Lung (tissue), 12 donors: ENCODE data around the gene AUP1. TPM values are rescaled to one million over a fixed set of nuclear protein-coding genes. Genes with fewer than 3 reads are reported as not detected.

Experiments
- ATAC-seq: fragments of 200-7000 bp; cut with Tn5 transposase; one replicate; pipeline ENCODE4 v1.9.1; 2020; ENCODE audit warnings: moderate number of reproducible peaks; ENCODE audit not compliant: insufficient read depth, low FRiP score
- DNase-seq, 3 donors: peaks; one replicate each; pipeline ENCODE4 v3.0.0-alpha.2; 2013 to 2017
- H3K27ac ChIP-seq, 2 donors: one replicate each; pipeline ENCODE4 v1.5.1; 2013; ENCODE audit warnings: mild to moderate bottlenecking in 2 of 2, moderate library complexity in 2 of 2, control low read depth in 1 of 2, inconsistent platforms in 1 of 2, low read depth in 1 of 2, low read length in 1 of 2
- H3K27me3 ChIP-seq, 3 donors: one replicate each; pipeline ENCODE4 v1.5.1; 2013; ENCODE audit warnings: low read length in 2 of 3; ENCODE audit not compliant: control insufficient read depth in 3 of 3, insufficient read depth in 3 of 3
- H3K36me3 ChIP-seq, 4 donors: one replicate each; pipeline ENCODE4 v1.5.1; 2013; ENCODE audit warnings: low read length in 4 of 4, mild to moderate bottlenecking in 1 of 4, moderate library complexity in 1 of 4; ENCODE audit not compliant: control insufficient read depth in 4 of 4, insufficient read depth in 4 of 4
- H3K4me1 ChIP-seq, 5 donors: one replicate each; pipeline ENCODE4 v1.5.1; 2013; ENCODE audit warnings: low read length in 5 of 5, mild to moderate bottlenecking in 2 of 5, moderate library complexity in 1 of 5; ENCODE audit not compliant: control insufficient read depth in 5 of 5, insufficient read depth in 5 of 5
- H3K4me3 ChIP-seq: one replicate; pipeline ENCODE4 v1.5.1; 2013; ENCODE audit warnings: mild to moderate bottlenecking, control low read depth, moderate library complexity
- H3K9ac ChIP-seq, 2 donors: one replicate each; pipeline ENCODE4 v1.5.1; 2013; ENCODE audit warnings: low read length in 2 of 2, control low read depth in 1 of 2; ENCODE audit not compliant: insufficient read depth in 1 of 2
- H3K9me3 ChIP-seq, 4 donors: one replicate each; pipeline ENCODE4 v1.5.1; 2013; ENCODE audit warnings: low read length in 3 of 4, mild to moderate bottlenecking in 1 of 4, moderate library complexity in 1 of 4; ENCODE audit not compliant: control insufficient read depth in 4 of 4, insufficient read depth in 3 of 4
- CTCF ChIP-seq: IDR thresholded peaks from 2 replicates; pipeline ENCODE4 v1.5.1; 2012; ENCODE audit warnings: mild to moderate bottlenecking; ENCODE audit errors: control extremely low read depth, extremely low read depth
- WGBS, 2 donors: extraction: QIAGEN DNeasy Blood & Tissue Kit; methylation state at CpG; one replicate each; pipeline ENCODE4 v1.1.7; 2013; 5-methylcytosine and 5-hydroxymethylcytosine counted together
- polyA plus RNA-seq, 2 donors: library from polyadenylated mRNA; stranded (reverse); fragments of 200-250 nt; gene quantifications; one replicate each; pipeline ENCODE4 v1.2.1, GENCODE V29; 2013
- total RNA-seq, 2 donors: library from RNA; depleted of rRNA in 1 of 2; stranded (reverse); fragments of >200 nt in 1 of 2; gene quantifications; one replicate each; pipeline ENCODE4 v1.2.1, GENCODE V29; 2014 to 2021
- donor health status: control.
- donor health status: control.
- donor health status: Bipolar disorder and iron deficiency.
- donor health status: healthy.
- donor health status: DM: yes; HTN: yes; CAD: no.

Gene AUP1
- total and polyA plus RNA-seq, 4 donors: 65.6 to 185 (median 129) TPM

DNA sequence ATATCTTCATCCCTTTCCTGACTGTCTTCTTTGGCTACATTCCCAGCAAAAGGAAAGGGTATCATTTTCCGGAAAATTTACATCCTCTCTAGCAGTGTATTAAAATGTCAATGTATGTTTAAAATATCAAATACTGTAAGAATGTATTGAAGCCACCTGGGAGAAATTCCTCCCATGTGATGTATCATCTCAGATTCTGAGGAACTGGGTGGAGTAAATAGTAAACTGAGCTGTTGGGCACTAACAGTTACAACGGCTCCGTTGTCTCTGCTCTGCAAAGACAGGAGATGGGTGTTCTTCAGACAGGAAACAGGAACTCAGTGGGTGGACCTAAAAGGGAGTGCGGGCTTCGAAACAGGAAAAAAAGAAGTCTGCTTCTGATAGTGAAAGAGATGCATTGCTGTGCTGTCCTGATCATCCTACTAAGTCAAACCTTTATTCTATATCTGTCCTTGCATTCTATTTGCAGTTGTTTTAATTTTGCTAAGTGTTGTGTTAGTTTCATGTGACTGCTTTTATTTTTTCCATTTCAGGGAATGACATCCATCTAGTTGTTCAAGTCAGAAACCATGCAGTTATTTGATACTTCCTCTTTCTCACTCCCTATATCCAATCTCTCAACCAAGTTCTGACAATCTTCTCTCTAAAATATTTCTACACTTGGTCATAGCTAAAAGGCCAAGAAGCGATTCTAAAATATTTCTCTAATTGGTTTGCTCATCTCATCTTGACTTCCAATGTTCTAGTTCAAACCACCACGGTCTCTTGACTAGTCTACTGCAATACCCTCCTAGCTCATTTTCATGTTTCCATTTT lies 44.4 kb upstream of the AUP1 start:
- 25 to 40% methylated on average over 7 of the region's 7 CpGs for WGBS, 2 donors
- no peak overlapping the region for H3K9ac ChIP-seq
- TF ChIP-seq CTCF: no peak
- no peaks in the 10 kb centered on the region for H3K36me3 ChIP-seq
- H3K9me3 ChIP-seq: no peaks in the 10 kb centered on the region
- ATAC-seq (no peak), DNase-seq (peak in 2 of 3 donors; percentile 8 to 16)
- H3K27me3 ChIP-seq: peaks cover 0 to 5% (median 2%) of the 10 kb centered on the region in 3 donors
- H3K4me1 ChIP-seq: no peaks in the 10 kb centered on the region
- no peak overlapping the region for H3K27ac ChIP-seq
- no peak overlapping the region for H3K4me3 ChIP-seq

DNA sequence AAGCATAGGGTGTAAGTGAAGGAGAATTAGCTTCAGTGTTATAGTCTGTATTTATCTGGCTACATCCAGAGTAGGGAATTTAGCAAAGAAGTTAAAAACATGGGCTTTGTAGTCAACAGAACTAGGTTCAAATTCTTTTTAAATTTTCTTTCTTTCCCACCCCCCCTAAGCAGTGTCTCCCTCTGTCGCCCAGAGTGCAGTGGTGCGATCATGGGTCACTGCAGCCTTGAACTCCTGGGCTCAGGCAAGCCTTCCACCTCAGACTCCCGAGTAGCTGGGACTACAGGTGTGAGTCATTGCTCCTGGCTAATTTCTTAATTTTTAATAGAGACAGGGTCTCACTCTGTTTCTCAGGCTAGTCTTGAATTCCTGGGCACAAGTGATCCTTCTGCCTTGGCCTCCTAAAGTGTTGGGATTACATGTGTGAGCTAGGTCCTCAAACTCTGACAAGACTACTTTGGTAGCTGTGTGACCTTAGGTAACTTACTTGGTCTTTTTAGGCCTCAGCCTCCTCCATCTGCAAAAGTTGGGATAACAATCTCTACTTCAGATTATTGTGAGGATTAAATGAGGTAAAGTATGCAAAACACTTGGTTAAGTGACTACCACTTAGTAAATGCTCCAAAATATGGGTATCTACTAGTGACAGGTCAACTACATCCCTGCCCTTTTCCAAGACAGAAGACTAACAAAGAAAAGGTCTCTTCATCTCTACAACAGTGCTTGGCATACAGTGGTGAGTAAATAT lies 42.8 kb upstream of the AUP1 start:
- Histone ChIP-seq H3K4me3 (no peak overlapping the region), H3K9ac (no peak overlapping the region), H3K36me3 (no peaks in the 10 kb centered on the region), H3K27ac (no peak overlapping the region), H3K9me3 (no peaks in the 10 kb centered on the region), H3K27me3 (peaks cover 0 to 16% (median 2%) of the 10 kb centered on the region in 3 donors), H3K4me1 (no peaks in the 10 kb centered on the region)
- TF ChIP-seq CTCF: no peak
- WGBS, 2 donors: 85 to 91% methylated on average over 3 of the region's 3 CpGs
- DNase-seq (no peak), ATAC-seq (no peak)

DNA sequence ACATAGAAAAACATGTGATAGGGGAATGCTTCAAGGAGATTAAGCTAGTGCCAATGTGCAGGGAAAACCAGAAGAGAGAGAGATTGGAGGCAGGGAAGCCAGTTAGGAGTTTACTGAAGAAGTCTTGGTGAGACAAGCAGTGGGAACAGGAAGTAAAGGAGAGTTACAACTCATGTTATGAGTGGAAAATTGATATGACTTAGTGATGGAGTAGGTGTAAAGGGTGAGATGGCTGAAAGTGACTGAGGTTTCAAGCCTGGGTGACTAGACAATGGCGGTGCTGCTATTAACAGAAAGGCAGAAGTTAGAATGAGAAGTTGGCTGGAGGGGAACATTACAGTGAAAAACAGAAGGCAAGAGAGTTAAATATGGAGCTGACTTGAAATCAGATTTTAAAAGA lies 41.6 kb upstream of the AUP1 start:
- H3K9me3 ChIP-seq: no peaks in the 10 kb centered on the region
- TF ChIP-seq CTCF: no peak
- H3K4me1 ChIP-seq: no peaks in the 10 kb centered on the region
- H3K9ac ChIP-seq: no peak overlapping the region
- ATAC-seq (no peak), DNase-seq (no peak)
- peaks cover 0 to 16% (median 2%) of the 10 kb centered on the region in 3 donors for H3K27me3 ChIP-seq
- no peak overlapping the region for H3K4me3 ChIP-seq
- 40 to 70% methylated on average over 1 of the region's 1 CpG for WGBS, 2 donors
- H3K27ac ChIP-seq: no peak overlapping the region
- no peaks in the 10 kb centered on the region for H3K36me3 ChIP-seq
